HG02852 (cell line): Measurements from ENCODE around the gene KLK2.
A peak's percentile ranks its signal among the peaks of the same experiment; 100 is the strongest.
"Not testable (repeated sequence)": the region's sequence is repeated elsewhere in the genome, so short reads cannot be mapped to it uniquely, and the experiment has no call there.

Experiments used
- ATAC-seq: cut with Tn5 transposase; IDR thresholded peaks from one replicate; pipeline ENCODE4 v1.9.1; 2021; ENCODE audit warnings: mild to moderate bottlenecking, moderate library complexity; ENCODE audit not compliant: unreplicated experiment

The KLK2 gene

GRCh38 chr19:50891253-50891625 lies 18.0 kb downstream of the KLK2 start:
- no peak for ATAC-seq

- no peak for ATAC-seq
Measured at GRCh38 chr19:50893047-50893736, 20.0 kb downstream of the KLK2 start.

- no peak for ATAC-seq
Measured at GRCh38 chr19:50894478-50895356, 21.5 kb downstream of the KLK2 start.

GRCh38 chr19:50896089-50896590 lies 22.9 kb downstream of the KLK2 start:
- not testable (repeated sequence) for ATAC-seq

- ATAC-seq: peak; percentile 95
Measured at GRCh38 chr19:50896591-50897190, 23.5 kb downstream of the KLK2 start.

- ATAC-seq: peak; percentile 17
Measured at GRCh38 chr19:50897191-50897607, 24.0 kb downstream of the KLK2 start.

GRCh38 chr19:50897612-50898011 lies 24.4 kb downstream of the KLK2 start:
- no peak for ATAC-seq

GRCh38 chr19:50898018-50898417 lies 24.8 kb downstream of the KLK2 start:
- ATAC-seq: no peak

- no peak for ATAC-seq
Measured at GRCh38 chr19:50899569-50899968, 26.3 kb downstream of the KLK2 start.

GRCh38 chr19:50902640-50903039 lies 29.4 kb downstream of the KLK2 start:
- no peak for ATAC-seq

- ATAC-seq: no peak
Measured at GRCh38 chr19:50906217-50906616, 33.0 kb downstream of the KLK2 start.

GRCh38 chr19:50908336-50908735 lies 35.1 kb downstream of the KLK2 start:
- no peak for ATAC-seq

- no peak for ATAC-seq
Measured at GRCh38 chr19:50909240-50910070, 36.2 kb downstream of the KLK2 start.

- ATAC-seq: no peak
Measured at GRCh38 chr19:50910722-50911121, 37.5 kb downstream of the KLK2 start.

GRCh38 chr19:50911206-50912101 lies 38.2 kb downstream of the KLK2 start, which contains the start of gene KLK4:
KLK4 (minus strand) TSS chr19:50911395; CDS start chr19:50910738, 657 bp downstream.
- no peak for ATAC-seq

- no peak for ATAC-seq
Measured at GRCh38 chr19:50912102-50912599, 38.9 kb downstream of the KLK2 start.

- ATAC-seq: no peak
Measured at GRCh38 chr19:50912727-50913716, 39.8 kb downstream of the KLK2 start.

- no peak for ATAC-seq
Measured at GRCh38 chr19:50916069-50916468, 42.8 kb downstream of the KLK2 start.
